H9 (cell line): ENCODE results near the gene NAT14. TPM values are rescaled to one million over a fixed set of nuclear protein-coding genes. Genes with fewer than 3 reads are reported as not detected.
A peak's percentile ranks its signal among the peaks of the same experiment; 100 is the strongest.

Experiments
- DNase-seq: peaks from one replicate; pipeline ENCODE4 v3.0.0-alpha.2; 2017
- H2AFZ ChIP-seq: one replicate; pipeline ENCODE4 v1.6.1; 2013; ENCODE audit warnings: mild to moderate bottlenecking, low read length, control low read depth, moderate library complexity
- H2AK5ac ChIP-seq: 2 replicates; pipeline ENCODE4 v1.6.1; 2013; ENCODE audit warnings: low read length, control low read depth, mixed read lengths; ENCODE audit not compliant: insufficient read length
- H2BK120ac ChIP-seq: one replicate; pipeline ENCODE4 v1.6.1; 2013; ENCODE audit warnings: low read depth, mild to moderate bottlenecking, low read length, control low read depth, inconsistent platforms; ENCODE audit not compliant: poor library complexity, severe bottlenecking
- H2BK12ac ChIP-seq: 2 replicates; pipeline ENCODE4 v1.6.1; 2013; ENCODE audit warnings: low read length, control low read depth, mixed read lengths, low read depth; ENCODE audit not compliant: insufficient read length
- H2BK15ac ChIP-seq: 2 replicates; pipeline ENCODE4 v1.6.1; 2013; ENCODE audit warnings: low read depth, low read length, control low read depth
- H2BK20ac ChIP-seq: one replicate; pipeline ENCODE4 v1.6.1; 2013; ENCODE audit warnings: low read depth, mild to moderate bottlenecking, low read length, control low read depth, inconsistent platforms; ENCODE audit not compliant: poor library complexity, severe bottlenecking
- H2BK5ac ChIP-seq: 2 replicates; pipeline ENCODE4 v1.6.1; 2013; ENCODE audit warnings: low read length, control low read depth, mixed read lengths; ENCODE audit not compliant: insufficient read length
- H3K14ac ChIP-seq: 2 replicates; pipeline ENCODE4 v1.6.1; 2013; ENCODE audit warnings: low read length, control low read depth; ENCODE audit not compliant: insufficient read depth
- H3K18ac ChIP-seq: 2 replicates; pipeline ENCODE4 v1.6.1; 2013; ENCODE audit warnings: low read depth, mild to moderate bottlenecking, mixed read lengths, low read length, control low read depth; ENCODE audit not compliant: insufficient read length
- H3K23ac ChIP-seq: 2 replicates; pipeline ENCODE4 v1.6.1; 2013; ENCODE audit warnings: low read length, control low read depth, mixed read lengths, low read depth; ENCODE audit not compliant: insufficient read length
- H3K23me2 ChIP-seq: 2 replicates; pipeline ENCODE4 v1.6.1; 2013; ENCODE audit warnings: low read depth, mild to moderate bottlenecking, mixed read lengths, low read length, control low read depth; ENCODE audit not compliant: insufficient read length, poor library complexity, severe bottlenecking
- H3K27ac ChIP-seq: 2 replicates; pipeline ENCODE4 v1.5.1; 2013; ENCODE audit warnings: low read length, control low read depth, mixed read lengths, low read depth; ENCODE audit not compliant: insufficient read length
- H3K27me3 ChIP-seq: 2 replicates; pipeline ENCODE4 v1.6.1; 2013; ENCODE audit warnings: low read length, control low read depth, inconsistent platforms; ENCODE audit not compliant: insufficient read depth
- H3K4ac ChIP-seq: 2 replicates; pipeline ENCODE4 v1.6.1; 2013; ENCODE audit warnings: low read depth, mild to moderate bottlenecking, control low read depth, inconsistent platforms, low read length, moderate library complexity
- H3K4me1 ChIP-seq: 2 replicates; pipeline ENCODE4 v1.6.1; 2013; ENCODE audit warnings: low read length, control low read depth, inconsistent platforms; ENCODE audit not compliant: insufficient read depth
- H3K4me2 ChIP-seq: 2 replicates; pipeline ENCODE4 v1.6.1; 2013; ENCODE audit warnings: low read length, control low read depth, mixed read lengths; ENCODE audit not compliant: insufficient read length, insufficient read depth
- H3K56ac ChIP-seq: 2 replicates; pipeline ENCODE4 v1.6.1; 2013; ENCODE audit warnings: low read depth, mild to moderate bottlenecking, mixed read lengths, low read length, control low read depth; ENCODE audit not compliant: insufficient read length
- H3K79me1 ChIP-seq: 2 replicates; pipeline ENCODE4 v1.6.1; 2013; ENCODE audit warnings: low read depth, mild to moderate bottlenecking, moderate library complexity, low read length, control low read depth, inconsistent platforms; ENCODE audit not compliant: insufficient read depth, poor library complexity, severe bottlenecking
- H3K79me2 ChIP-seq: 2 replicates; pipeline ENCODE4 v1.6.1; 2013; ENCODE audit warnings: low read length, control low read depth, inconsistent platforms; ENCODE audit not compliant: insufficient read depth
- H3K9ac ChIP-seq: 2 replicates; pipeline ENCODE4 v1.6.1; 2013; ENCODE audit warnings: low read length, control low read depth, mixed read lengths; ENCODE audit not compliant: insufficient read length; ENCODE audit errors: extremely low read depth
- H3K9me3 ChIP-seq: one replicate; pipeline ENCODE4 v1.6.1; 2013; ENCODE audit warnings: low read depth, low read length, inconsistent platforms; ENCODE audit not compliant: control insufficient read depth
- H3T11ph ChIP-seq: one replicate; pipeline ENCODE4 v1.6.1; 2013; ENCODE audit warnings: mild to moderate bottlenecking, low read length, control low read depth, inconsistent platforms
- H4K20me1 ChIP-seq: one replicate; pipeline ENCODE4 v1.6.1; 2013; ENCODE audit not compliant: control insufficient read depth, insufficient read length, insufficient read depth
- H4K5ac ChIP-seq: 2 replicates; pipeline ENCODE4 v1.6.1; 2013; ENCODE audit warnings: low read depth, mild to moderate bottlenecking, mixed read lengths, low read length, control low read depth; ENCODE audit not compliant: insufficient read length
- H4K8ac ChIP-seq: replicated peaks from 2 replicates; pipeline ENCODE4 v1.6.1; 2013; ENCODE audit warnings: low read length, control low read depth, mixed read lengths, low read depth; ENCODE audit not compliant: insufficient read length
- H4K91ac ChIP-seq: 2 replicates; pipeline ENCODE4 v1.6.1; 2013; ENCODE audit warnings: low read depth, mild to moderate bottlenecking, moderate library complexity, mixed read lengths, low read length, control low read depth; ENCODE audit not compliant: insufficient read length
- H3K27ac Mint-ChIP-seq, 3 experiments: 2 replicates in 2 of 3; 3 replicates in 1 of 3; pipeline ENCODE4 v1.8.0; 2020 to 2021; ENCODE audit warnings: mixed read lengths in 3 of 3, mild to moderate bottlenecking in 1 of 3, moderate library complexity in 1 of 3
- H3K27me3 Mint-ChIP-seq: 2 replicates; pipeline ENCODE4 v1.8.0; 2021; ENCODE audit warnings: low read depth, mild to moderate bottlenecking, moderate library complexity, mixed read lengths
- H3K36me3 Mint-ChIP-seq, 3 experiments: 2 replicates in 2 of 3; 3 replicates in 1 of 3; pipeline ENCODE4 v1.8.0; 2020 to 2021; ENCODE audit warnings: low read depth in 3 of 3, mixed read lengths in 3 of 3; ENCODE audit not compliant: insufficient read depth in 1 of 3
- H3K4me1 Mint-ChIP-seq, 2 experiments: 2 replicates each; pipeline ENCODE4 v1.8.0; 2020; ENCODE audit warnings: mixed read lengths in 2 of 2
- H3K4me3 Mint-ChIP-seq, 2 experiments: 2 replicates in 1 of 2; 3 replicates in 1 of 2; pipeline ENCODE4 v1.8.0; 2020 to 2021; ENCODE audit warnings: mild to moderate bottlenecking in 2 of 2, mixed read lengths in 2 of 2, moderate library complexity in 1 of 2
- H3K9me3 Mint-ChIP-seq, 2 experiments: 2 replicates in 1 of 2; 3 replicates in 1 of 2; pipeline ENCODE4 v1.8.0; 2020; ENCODE audit warnings: mild to moderate bottlenecking in 2 of 2, mixed read lengths in 2 of 2, moderate library complexity in 1 of 2
- WGBS: extraction: QIAGEN DNeasy Blood & Tissue Kit; methylation state at CpG from one replicate; pipeline ENCODE4 v1.1.7; 2013; ENCODE audit warnings: missing lambda C conversion rate, low lambda C conversion rate, mixed read lengths; ENCODE audit not compliant: insufficient read length; ENCODE audit errors: extremely low coverage; 5-methylcytosine and 5-hydroxymethylcytosine counted together
- total RNA-seq: library from RNA; stranded (reverse); gene quantifications from 2 replicates; pipeline ENCODE4 v1.2.1, GENCODE V29; 2021
- TF ChIP-seq, protein P1 (sequence below): fragments of 200-600 bp; sonication (generic); conservative IDR thresholded peaks from 3 replicates; pipeline ENCODE4 v1.8.0; 2021; ENCODE audit warnings: antibody characterized with exemption, mild to moderate bottlenecking

Gene NAT14
- total RNA-seq, 1 experiment from 2014 or later = 51.2 TPM

GRCh38 chr19:55467236-55468053 is 17.5 kb upstream of the NAT14 start:
- peak; percentile 67 for DNase-seq
- Histone ChIP-seq H4K8ac (no peak overlapping the region), H2BK120ac (no peak overlapping the region), H3K9me3 (no peaks in the 10 kb centered on the region), H4K20me1 (no peaks in the 10 kb centered on the region), H2AK5ac (no peak overlapping the region), H3K14ac (no peak overlapping the region), H2AFZ (no peak overlapping the region), H2BK20ac (no peak overlapping the region), H3K23me2 (no peaks in the 10 kb centered on the region), H3K18ac (no peak overlapping the region), H3T11ph (no peak overlapping the region), H2BK12ac (no peak overlapping the region), H3K9ac (no peak overlapping the region), H3K27me3 (no peaks in the 10 kb centered on the region), H3K4me2 (no peak overlapping the region), H3K56ac (no peak overlapping the region), H3K27ac (no peak overlapping the region), H3K23ac (no peak overlapping the region), H2BK15ac (no peak overlapping the region), H2BK5ac (no peak overlapping the region), H4K5ac (no peak overlapping the region), H3K4me1 (no peaks in the 10 kb centered on the region; the same call in 1 of the 2 replicates), H3K79me1 (no peaks in the 10 kb centered on the region), H3K4ac (no peak overlapping the region), H3K79me2 (no peaks in the 10 kb centered on the region), H4K91ac (no peak overlapping the region)
- no CpG with 5 or more reads among the region's 29 CpGs for WGBS
- Mint-ChIP-seq H3K27ac (peak overlapping the region in 1 of 3 experiments; percentile 12; a peak in 1 of 7 replicates), H3K36me3 (no peaks in the 10 kb centered on the region; a peak in 1 of 7 replicates), H3K4me1 (peaks cover 14 to 17% of the 10 kb centered on the region in 2 experiments), H3K4me3 (no peak overlapping the region; a peak in 1 of 5 replicates), H3K27me3 (peaks cover 13% of the 10 kb centered on the region), H3K9me3 (no peaks in the 10 kb centered on the region; a peak in 1 of 5 replicates)
- TF ChIP-seq, protein P1, sequence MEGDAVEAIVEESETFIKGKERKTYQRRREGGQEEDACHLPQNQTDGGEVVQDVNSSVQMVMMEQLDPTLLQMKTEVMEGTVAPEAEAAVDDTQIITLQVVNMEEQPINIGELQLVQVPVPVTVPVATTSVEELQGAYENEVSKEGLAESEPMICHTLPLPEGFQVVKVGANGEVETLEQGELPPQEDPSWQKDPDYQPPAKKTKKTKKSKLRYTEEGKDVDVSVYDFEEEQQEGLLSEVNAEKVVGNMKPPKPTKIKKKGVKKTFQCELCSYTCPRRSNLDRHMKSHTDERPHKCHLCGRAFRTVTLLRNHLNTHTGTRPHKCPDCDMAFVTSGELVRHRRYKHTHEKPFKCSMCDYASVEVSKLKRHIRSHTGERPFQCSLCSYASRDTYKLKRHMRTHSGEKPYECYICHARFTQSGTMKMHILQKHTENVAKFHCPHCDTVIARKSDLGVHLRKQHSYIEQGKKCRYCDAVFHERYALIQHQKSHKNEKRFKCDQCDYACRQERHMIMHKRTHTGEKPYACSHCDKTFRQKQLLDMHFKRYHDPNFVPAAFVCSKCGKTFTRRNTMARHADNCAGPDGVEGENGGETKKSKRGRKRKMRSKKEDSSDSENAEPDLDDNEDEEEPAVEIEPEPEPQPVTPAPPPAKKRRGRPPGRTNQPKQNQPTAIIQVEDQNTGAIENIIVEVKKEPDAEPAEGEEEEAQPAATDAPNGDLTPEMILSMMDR = peak; percentile 100
